T-helper 9 cell (primary cell): Measurements from ENCODE around the gene TSPYL1.
A peak's percentile ranks its signal among the peaks of the same experiment; 100 is the strongest.
"Not testable (repeated sequence)": the region's sequence is repeated elsewhere in the genome, so short reads cannot be mapped to it uniquely, and the experiment has no call there.

Experiments used
- DNase-seq: peaks from one replicate; pipeline ENCODE4 v3.0.0-alpha.2; 2020
- total RNA-seq, 2 donors: gene quantifications; one replicate each; lab custom pipeline; 2026; lab: John Stamatoyannopoulos, UW

Gene TSPYL1
- 238 to 580 reads per million in 2 donors for total RNA-seq

GRCh38 chr6:116279232-116280160 lies at the start of gene TSPYL1:
Gene TSPYL1, minus strand, starts transcription at chr6:116279930. Its CDS starts 100 bp downstream, at chr6:116279830.
- DNase-seq: peak; percentile 91

- DNase-seq: no peak
These were observed 49.4 kb upstream of the TSPYL1 start for GRCh38 chr6:116329156-116329555.

GRCh38 chr6:116328528-116328903 lies 48.8 kb upstream of the TSPYL1 start:
- DNase-seq: no peak

GRCh38 chr6:116327803-116328527 lies 48.2 kb upstream of the TSPYL1 start:
- DNase-seq: no peak

GRCh38 chr6:116326996-116327395 lies 47.3 kb upstream of the TSPYL1 start:
- DNase-seq: no peak

GRCh38 chr6:116326181-116326671 lies 46.5 kb upstream of the TSPYL1 start:
- no peak for DNase-seq

GRCh38 chr6:116325634-116326132 lies 46.0 kb upstream of the TSPYL1 start:
- DNase-seq: not testable (repeated sequence)

- no peak for DNase-seq
These were observed 44.1 kb upstream of the TSPYL1 start for GRCh38 chr6:116323863-116324262.

GRCh38 chr6:116321933-116322332 lies 42.2 kb upstream of the TSPYL1 start:
- DNase-seq: not testable (repeated sequence)

GRCh38 chr6:116316772-116317467 lies 37.2 kb upstream of the TSPYL1 start:
- DNase-seq: no peak

GRCh38 chr6:116314878-116315277 lies 35.1 kb upstream of the TSPYL1 start:
- no peak for DNase-seq

GRCh38 chr6:116314218-116314617 lies 34.5 kb upstream of the TSPYL1 start:
- DNase-seq: no peak

- DNase-seq: no peak
These were observed 33.5 kb upstream of the TSPYL1 start for GRCh38 chr6:116313101-116313776.

GRCh38 chr6:116309657-116310056 lies 29.9 kb upstream of the TSPYL1 start:
- no peak for DNase-seq

GRCh38 chr6:116309001-116309400 lies 29.3 kb upstream of the TSPYL1 start:
- no peak for DNase-seq

GRCh38 chr6:116307633-116308032 lies 27.9 kb upstream of the TSPYL1 start:
- DNase-seq: no peak

- no peak for DNase-seq
These were observed 27.3 kb upstream of the TSPYL1 start for GRCh38 chr6:116307001-116307400.

GRCh38 chr6:116304538-116305097 lies 24.9 kb upstream of the TSPYL1 start:
- no peak for DNase-seq

- DNase-seq: no peak
These were observed 21.4 kb upstream of the TSPYL1 start for GRCh38 chr6:116301104-116301503.

- DNase-seq: no peak
These were observed 20.8 kb upstream of the TSPYL1 start for GRCh38 chr6:116300566-116300965.

GRCh38 chr6:116298973-116299372 lies 19.2 kb upstream of the TSPYL1 start:
- DNase-seq: no peak

- no peak for DNase-seq
These were observed 18.5 kb upstream of the TSPYL1 start for GRCh38 chr6:116298273-116298672.
